GM18870 (cell line): ENCODE results near the gene LRRC75A.
"Not testable (repeated sequence)": the region's sequence is repeated elsewhere in the genome, so short reads cannot be mapped to it uniquely, and the experiment has no call there.

Experiments used
- ATAC-seq: cut with Tn5 transposase; IDR thresholded peaks from one replicate; pipeline ENCODE4 v1.9.1; 2021; ENCODE audit warnings: moderate library complexity; ENCODE audit not compliant: unreplicated experiment

LRRC75A gene

DNA sequence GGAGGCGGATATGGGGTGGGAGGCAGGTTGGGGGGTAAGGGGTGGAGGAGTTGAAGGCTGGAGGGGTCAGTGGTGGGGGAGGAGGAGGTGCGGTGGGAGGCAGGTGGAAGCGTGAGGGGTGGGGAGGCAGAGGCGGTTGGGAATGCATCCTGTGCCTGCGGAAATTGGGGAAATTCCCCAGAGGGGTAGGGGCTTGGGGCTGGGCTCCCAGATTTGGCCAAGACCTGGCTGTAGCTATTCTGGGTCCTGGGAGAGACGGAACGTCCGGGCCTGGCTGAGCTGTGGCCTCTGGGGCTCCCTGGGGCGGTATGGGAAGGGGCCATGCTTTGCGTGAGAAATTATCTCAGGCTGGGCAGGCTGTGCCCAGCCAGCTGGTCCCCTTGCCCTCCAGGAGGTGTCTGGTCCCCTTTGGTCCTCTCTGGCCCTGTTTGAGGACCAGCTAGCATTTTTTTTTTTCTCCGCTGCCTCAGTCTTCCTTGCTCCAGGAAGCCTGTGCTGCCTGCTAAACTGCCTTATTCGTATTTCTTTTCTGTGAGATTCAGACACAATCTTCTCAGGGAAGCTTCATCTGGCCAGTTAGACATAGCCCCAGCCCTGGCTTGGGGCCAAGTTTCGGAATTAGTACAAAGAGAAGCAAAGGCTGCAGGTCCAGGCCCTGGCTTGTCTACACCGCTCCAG, 83.9 kb downstream of the LRRC75A start:
- peak; percentile 89 for ATAC-seq

- no peak for ATAC-seq
Observed at GRCh38 chr17:16406742-16407674, 85.0 kb downstream of the LRRC75A start.

DNA sequence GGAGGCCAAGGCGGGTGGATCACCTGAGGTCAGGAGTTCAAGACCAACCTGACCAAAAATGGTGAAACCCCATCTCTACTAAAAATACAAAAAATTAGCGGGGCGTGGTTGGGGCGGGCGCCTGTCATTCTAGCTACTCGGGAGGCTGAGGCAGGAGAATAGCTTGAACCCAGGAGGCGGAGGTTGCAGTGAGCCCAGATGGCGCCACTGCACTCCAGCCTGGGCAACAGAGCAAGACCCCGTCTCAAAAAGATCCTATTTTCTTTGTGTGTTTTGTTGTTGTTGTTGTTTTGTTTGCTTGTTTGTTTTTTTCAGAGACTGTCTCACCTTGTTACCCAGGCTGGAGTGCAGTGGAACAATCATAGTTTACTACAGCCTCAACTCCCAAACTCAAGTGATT, 88.1 kb downstream of the LRRC75A start:
- ATAC-seq, result not testable (repeated sequence)

- ATAC-seq, result peak; percentile 70
Observed at GRCh38 chr17:16398270-16399267, 93.4 kb downstream of the LRRC75A start.

- not testable (repeated sequence) for ATAC-seq
Observed at GRCh38 chr17:16396693-16397092, 95.3 kb downstream of the LRRC75A start.

GRCh38 chr17:16395887-16396286, 96.1 kb downstream of the LRRC75A start:
- ATAC-seq, result not testable (repeated sequence)

DNA sequence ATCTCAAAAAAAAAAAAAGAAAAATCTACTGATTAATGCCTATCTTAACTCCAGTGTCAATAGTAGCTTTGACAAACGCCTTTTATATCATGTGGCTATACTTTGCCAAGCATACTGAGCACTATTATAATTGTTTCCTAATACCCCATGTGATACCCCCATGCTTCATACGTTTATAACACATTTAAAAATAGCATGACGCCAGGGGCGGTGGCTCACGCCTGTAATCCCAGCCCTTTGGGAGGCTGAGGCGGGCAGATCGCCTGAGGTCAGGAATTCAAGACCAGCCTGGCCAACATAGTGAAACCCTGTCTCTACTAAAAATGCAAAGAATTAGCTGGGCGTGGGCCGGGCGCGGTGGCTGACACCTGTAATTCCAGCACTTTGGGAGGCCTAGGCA, 99.5 kb downstream of the LRRC75A start:
- ATAC-seq, result not testable (repeated sequence)
